SK-N-SH (cell line): ENCODE data around the gene TM9SF3.

Experiments used
- CTCF ChIP-seq: fragments of 200-600 bp; sonication (generic); IDR thresholded peaks from 2 replicates; pipeline ENCODE4 v1.6.1; 2017; ENCODE audit warnings: antibody characterized with exemption, mild to moderate bottlenecking, moderate library complexity
- FOXM1 ChIP-seq: IDR thresholded peaks from 2 replicates; pipeline ENCODE4 v1.4.0; 2012; ENCODE audit warnings: low read depth, mild to moderate bottlenecking
- GABPA ChIP-seq: IDR thresholded peaks from 2 replicates; pipeline ENCODE4 v1.4.0; 2012; ENCODE audit warnings: low read depth, mild to moderate bottlenecking
- IRF3 ChIP-seq: fragments of 150-350 bp; IDR thresholded peaks from 2 replicates; pipeline ENCODE4 v1.6.1; 2016; ENCODE audit warnings: mild to moderate bottlenecking, low read depth, low read length
- PBX3 ChIP-seq: IDR thresholded peaks from 2 replicates; pipeline ENCODE4; 2012
- POLR2AphosphoS5 ChIP-seq: IDR thresholded peaks from 2 replicates; pipeline ENCODE4 v1.6.1; 2012; ENCODE audit warnings: low read depth, low read length
- RAD21 ChIP-seq: IDR thresholded peaks from 2 replicates; pipeline ENCODE4 v1.6.1; 2012; ENCODE audit warnings: mild to moderate bottlenecking, low read length
- RCOR1 ChIP-seq: fragments of 150-350 bp; IDR thresholded peaks from 2 replicates; pipeline ENCODE4 v1.6.1; 2017; ENCODE audit warnings: antibody characterized with exemption, low read length
- REST ChIP-seq: IDR thresholded peaks from 2 replicates; pipeline ENCODE4 v1.6.1; 2012; ENCODE audit warnings: mild to moderate bottlenecking, low read depth, low read length, moderate library complexity
- USF2 ChIP-seq: fragments of 150-350 bp; IDR thresholded peaks from 2 replicates; pipeline ENCODE4 v1.6.1; 2017; ENCODE audit warnings: antibody characterized with exemption, low read length, low read depth, borderline replicate concordance
- YY1 ChIP-seq: IDR thresholded peaks from 2 replicates; pipeline ENCODE4 v1.4.0; 2012; ENCODE audit warnings: low read depth, mild to moderate bottlenecking

GRCh38 chr10:96493871-96494525 is 92.8 kb downstream of the TM9SF3 start:
- no peak for TF ChIP-seq FOXM1
- no peak for TF ChIP-seq CTCF
- no peak for TF ChIP-seq RCOR1
- TF ChIP-seq POLR2AphosphoS5 = no peak
- TF ChIP-seq RAD21 = no peak
- TF ChIP-seq YY1 = no peak
- no peak for TF ChIP-seq IRF3
- no peak for TF ChIP-seq USF2
- TF ChIP-seq REST = no peak
- TF ChIP-seq GABPA = no peak
- no peak for TF ChIP-seq PBX3
